Endothelial cell of umbilical vein (primary cell): Measurements from ENCODE around the gene CMIP. TPM values are rescaled to one million over a fixed set of nuclear protein-coding genes. Genes with fewer than 3 reads are reported as not detected.

Source experiments
- BruUV-seq: library from RNA; stranded (reverse); fragments of 400-500 nt; replicated peaks from 2 replicates; lab custom pipeline; 2021; lab: Mats Ljungman, UMichigan
- CTCF ChIA-PET: fragments of 300-600, 350-600 bp; sonication (Branson Sonifier 250); formaldehyde crosslinking; loops from one replicate; lab custom pipeline; 2021; ENCODE audit warnings: antibody characterized with exemption, inconsistent platforms; lab: Charles Lee
- POLR2A ChIA-PET: fragments of 300-600, 350-600 bp; sonication (Branson Sonifier 250); formaldehyde crosslinking; loops from one replicate; lab custom pipeline; 2021; ENCODE audit warnings: antibody characterized with exemption, inconsistent platforms; lab: Charles Lee
- DNase-seq: peaks from one replicate; pipeline ENCODE4 v3.0.0-alpha.2; 2011; ENCODE audit warnings: low read depth, low spot score
- FAIRE-seq: peaks from 2 replicates; lab custom pipeline; 2011; peaks lifted over from hg19 to GRCh38; lab: Jason Lieb, UNC
- H2AFZ ChIP-seq: 2 replicates; pipeline ENCODE4 v1.6.0; 2012; ENCODE audit warnings: low read depth, low read length, control low read depth, inconsistent platforms
- H3K27ac ChIP-seq: 2 replicates; pipeline ENCODE4 v1.5.1; 2011; ENCODE audit warnings: low read depth, mild to moderate bottlenecking, control low read depth, low read length, moderate library complexity; ENCODE audit not compliant: insufficient read depth
- H3K27me3 ChIP-seq, 2 experiments: 2 replicates each; pipeline versions ENCODE4 v1.6.0 to v1.6.1; 2011; ENCODE audit warnings: low read length in 2 of 2, mixed read lengths in 1 of 2; ENCODE audit not compliant: control insufficient read depth in 2 of 2, insufficient read depth in 2 of 2
- H3K36me3 ChIP-seq, 2 experiments: 2 replicates in 1 of 2; 3 replicates in 1 of 2; pipeline ENCODE4 v1.5.1; 2011; ENCODE audit warnings: low read length in 2 of 2, mild to moderate bottlenecking in 1 of 2, moderate library complexity in 1 of 2; ENCODE audit not compliant: control insufficient read depth in 2 of 2, insufficient read depth in 2 of 2; ENCODE audit errors: extremely low read depth in 1 of 2
- H3K4me1 ChIP-seq: 3 replicates; pipeline ENCODE4 v1.5.1; 2011; ENCODE audit warnings: mild to moderate bottlenecking, low read length; ENCODE audit not compliant: control insufficient read depth, insufficient read depth; ENCODE audit errors: extremely low read depth
- H3K4me2 ChIP-seq: 2 replicates; pipeline ENCODE4 v1.6.1; 2011; ENCODE audit warnings: low read length, control low read depth, mixed read lengths; ENCODE audit not compliant: insufficient read depth
- H3K4me3 ChIP-seq, 3 experiments: fragments of 200-600 bp in 1 of 3; sonication (generic), shearing (Covaris generic) in 1 of 3; replicated peaks in 1 of 3; 2 replicates each; pipeline ENCODE4 v1.5.1; 2011 to 2016; ENCODE audit warnings: control low read depth in 3 of 3, low read length in 3 of 3, mild to moderate bottlenecking in 2 of 3, inconsistent platforms in 1 of 3, low read depth in 1 of 3, moderate library complexity in 1 of 3; ENCODE audit not compliant: insufficient read depth in 1 of 3
- H3K79me2 ChIP-seq: 2 replicates; pipeline ENCODE4 v1.6.0; 2012; ENCODE audit warnings: low read length, inconsistent platforms; ENCODE audit not compliant: control insufficient read depth, insufficient read depth
- H3K9ac ChIP-seq: replicated peaks from 2 replicates; pipeline ENCODE3; 2011; ENCODE audit warnings: low read length, control low read depth; ENCODE audit not compliant: insufficient read depth; ENCODE audit errors: extremely low read depth
- H3K9me1 ChIP-seq: replicated peaks from 3 replicates; pipeline ENCODE4 v1.6.0; 2011; ENCODE audit warnings: mild to moderate bottlenecking, low read length; ENCODE audit not compliant: control insufficient read depth, insufficient read depth; ENCODE audit errors: extremely low read depth
- H3K9me3 ChIP-seq: replicated peaks from 2 replicates; pipeline ENCODE4 v1.5.1; 2012; ENCODE audit warnings: low read length, inconsistent platforms; ENCODE audit not compliant: control insufficient read depth, insufficient read depth
- H4K20me1 ChIP-seq: replicated peaks from 2 replicates; pipeline ENCODE3; 2011; ENCODE audit warnings: mild to moderate bottlenecking, low read length; ENCODE audit not compliant: control insufficient read depth, insufficient read depth; ENCODE audit errors: extremely low read depth
- EZH2 ChIP-seq: IDR thresholded peaks from 2 replicates; pipeline ENCODE4 v1.6.1; 2012; ENCODE audit warnings: borderline replicate concordance, low read depth, mild to moderate bottlenecking, moderate library complexity, low read length, inconsistent platforms; ENCODE audit not compliant: severe bottlenecking
- FOS ChIP-seq: IDR thresholded peaks from 2 replicates; pipeline ENCODE4 v1.6.1; 2011; ENCODE audit warnings: mild to moderate bottlenecking, low read length, moderate library complexity, borderline replicate concordance; ENCODE audit not compliant: insufficient read depth
- GATA2 ChIP-seq: IDR thresholded peaks from 2 replicates; pipeline ENCODE4 v1.7.0; 2011; ENCODE audit warnings: low read depth, mild to moderate bottlenecking, moderate library complexity, mixed read lengths, low read length; ENCODE audit not compliant: insufficient read length, insufficient read depth
- JUN ChIP-seq: IDR thresholded peaks from 2 replicates; pipeline ENCODE4 v1.6.1; 2011; ENCODE audit warnings: borderline replicate concordance, low read depth; ENCODE audit not compliant: insufficient read length, insufficient read depth
- MYC ChIP-seq: IDR thresholded peaks from one replicate; pipeline ENCODE4 v1.6.1; 2011; ENCODE audit warnings: mild to moderate bottlenecking, low read depth, low read length
- POLR2A ChIP-seq: IDR thresholded peaks from 2 replicates; pipeline ENCODE4 v1.6.1; 2012; ENCODE audit warnings: low read depth, mild to moderate bottlenecking, control low read depth, low read length
- POLR2AphosphoS5 ChIP-seq: IDR thresholded peaks from 2 replicates; pipeline ENCODE4 v1.6.1; 2012; ENCODE audit warnings: low read depth, mild to moderate bottlenecking, control low read depth, low read length, moderate library complexity; ENCODE audit not compliant: insufficient read depth
- dilution Hi-C: fragments of 300-500 bp; cut with MboI; formaldehyde crosslinking; loops from one replicate; pipeline ENCODE4 v1.15.0; 2019; ENCODE audit warnings: low sequenced_read_pairs; ENCODE audit not compliant: extremely low pct_ligation_motif_present
- intact Hi-C: fragments of 100-400 bp; cut with micrococcal nuclease; formaldehyde crosslinking; loops from one replicate; pipeline ENCODE4 v1.10.0; 2022
- polyA plus RNA-seq, 4 experiments: library from polyadenylated mRNA; depleted of rRNA in 3 of 4; stranded (reverse) in 3 of 4; unstranded in 1 of 4; fragments of >200 nt; gene quantifications; 2 replicates each; pipeline versions ENCODE4 v1.2.1 to v1.2.3, GENCODE V29; 2011 to 2012; ENCODE audit warnings: missing spikeins in 1 of 4
- total RNA-seq: library from RNA; stranded (reverse); gene quantifications from 2 replicates; pipeline ENCODE4 v1.2.3, GENCODE V29; 2021
- TF ChIP-seq, protein P1 (sequence below), 2 donors: IDR thresholded peaks; 1 replicate in 1 of 2; 2 replicates in 1 of 2; pipeline ENCODE4 v1.5.1; 2011; ENCODE audit warnings: low read length in 2 of 2, mild to moderate bottlenecking in 2 of 2, moderate library complexity in 2 of 2, control low read depth in 1 of 2, inconsistent platforms in 1 of 2, low read depth in 1 of 2; ENCODE audit not compliant: insufficient read depth in 1 of 2; ENCODE audit errors: extremely low read depth in 1 of 2
- TF ChIP-seq, protein P2 (sequence below): IDR thresholded peaks from 2 replicates; pipeline ENCODE4 v1.6.1; 2011; ENCODE audit not compliant: insufficient read depth, insufficient read length

CMIP gene
- total and polyA plus RNA-seq, 2 donors (not counting 3 experiments of a cell fraction or from before 2014, with no cell fraction given) = 29.0 to 101 TPM

DNA sequence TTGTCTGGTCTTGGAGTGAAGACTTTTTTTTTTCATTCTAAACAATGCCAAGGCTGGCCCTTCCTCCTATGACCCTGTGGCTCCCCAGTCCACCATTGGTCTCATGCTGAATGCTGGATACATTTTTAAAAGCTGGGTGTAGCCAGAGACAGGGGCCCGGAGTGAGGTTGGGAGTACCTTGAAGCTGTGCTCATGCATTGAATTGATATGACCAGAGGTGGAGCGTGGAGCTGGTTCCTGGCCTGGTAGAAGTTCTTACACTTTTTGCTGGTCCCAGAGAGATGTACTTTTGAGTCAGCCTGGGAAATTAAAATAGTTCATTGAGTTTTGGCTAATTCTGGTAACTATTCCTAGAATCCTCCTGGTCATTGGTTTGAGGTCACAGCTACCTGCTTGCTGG lies 83.6 kb downstream of the CMIP start:
- Histone ChIP-seq H3K4me3 (no peak overlapping the region), H3K27me3 (no peaks in the 10 kb centered on the region), H3K9me1 (no peaks in the 10 kb centered on the region), H2AFZ (no peak overlapping the region), H3K9ac (no peak overlapping the region), H4K20me1 (no peaks in the 10 kb centered on the region), H3K79me2 (peaks cover 67% of the 10 kb centered on the region), H3K27ac (no peak overlapping the region), H3K4me2 (no peak overlapping the region), H3K9me3 (no peaks in the 10 kb centered on the region), H3K4me1 (peaks cover 18% of the 10 kb centered on the region), H3K36me3 (peaks cover 0 to 9% of the 10 kb centered on the region in 2 experiments)
- BruUV-seq = no TSS peak
- no peak for FAIRE-seq
- CTCF ChIA-PET = interaction anchor here (0.6 kb wide), 1 partner anchor 9 kb away, joined by 3 read pairs; no protein-coding TSS in a partner anchor
- no peak for DNase-seq
- dilution Hi-C loops (no loop called here), intact Hi-C loops (no loop called here)
- POLR2A ChIA-PET = no interaction called here
- TF ChIP-seq, protein P1, sequence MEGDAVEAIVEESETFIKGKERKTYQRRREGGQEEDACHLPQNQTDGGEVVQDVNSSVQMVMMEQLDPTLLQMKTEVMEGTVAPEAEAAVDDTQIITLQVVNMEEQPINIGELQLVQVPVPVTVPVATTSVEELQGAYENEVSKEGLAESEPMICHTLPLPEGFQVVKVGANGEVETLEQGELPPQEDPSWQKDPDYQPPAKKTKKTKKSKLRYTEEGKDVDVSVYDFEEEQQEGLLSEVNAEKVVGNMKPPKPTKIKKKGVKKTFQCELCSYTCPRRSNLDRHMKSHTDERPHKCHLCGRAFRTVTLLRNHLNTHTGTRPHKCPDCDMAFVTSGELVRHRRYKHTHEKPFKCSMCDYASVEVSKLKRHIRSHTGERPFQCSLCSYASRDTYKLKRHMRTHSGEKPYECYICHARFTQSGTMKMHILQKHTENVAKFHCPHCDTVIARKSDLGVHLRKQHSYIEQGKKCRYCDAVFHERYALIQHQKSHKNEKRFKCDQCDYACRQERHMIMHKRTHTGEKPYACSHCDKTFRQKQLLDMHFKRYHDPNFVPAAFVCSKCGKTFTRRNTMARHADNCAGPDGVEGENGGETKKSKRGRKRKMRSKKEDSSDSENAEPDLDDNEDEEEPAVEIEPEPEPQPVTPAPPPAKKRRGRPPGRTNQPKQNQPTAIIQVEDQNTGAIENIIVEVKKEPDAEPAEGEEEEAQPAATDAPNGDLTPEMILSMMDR (IDR thresholded peaks at IDR 0.05; ENCODE audit: extremely low read depth in 1 of 2, insufficient read depth in 1 of 2, low read depth in 1 of 2, low read length in 2 of 2) = no peak

DNA sequence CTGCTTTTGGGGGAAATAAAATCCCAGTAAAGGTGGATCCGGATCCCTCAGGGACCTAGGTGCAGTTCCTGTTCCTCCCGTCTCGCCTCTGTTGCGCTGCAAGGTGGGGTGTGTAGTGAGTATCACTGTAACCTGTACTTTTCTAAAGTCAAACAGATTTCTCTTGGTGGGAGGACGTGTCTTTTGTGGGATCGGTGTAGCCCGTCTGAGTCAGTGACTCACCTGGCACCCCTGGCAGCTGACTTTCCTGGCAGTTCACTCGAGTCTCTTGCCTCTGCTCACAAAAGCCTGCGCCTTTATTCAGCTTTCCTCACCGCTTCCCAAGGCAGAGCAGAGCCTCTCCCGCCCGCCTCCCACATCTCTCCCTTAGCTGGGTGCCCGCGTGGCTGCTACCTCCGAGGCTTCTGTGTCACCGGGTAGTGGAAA lies 85.7 kb downstream of the CMIP start:
- Histone ChIP-seq H3K27ac (no peak overlapping the region), H3K4me1 (peaks cover 18% of the 10 kb centered on the region), H3K27me3 (no peaks in the 10 kb centered on the region), H3K79me2 (peaks cover 66% of the 10 kb centered on the region), H3K4me3 (no peak overlapping the region), H3K9ac (no peak overlapping the region), H4K20me1 (no peaks in the 10 kb centered on the region), H3K9me3 (no peaks in the 10 kb centered on the region), H3K4me2 (no peak overlapping the region), H2AFZ (no peak overlapping the region), H3K9me1 (no peaks in the 10 kb centered on the region), H3K36me3 (peaks cover 0 to 3% of the 10 kb centered on the region in 2 experiments)
- CTCF ChIA-PET = no interaction called here
- DNase-seq (no peak), FAIRE-seq (no peak)
- no TSS peak for BruUV-seq
- TF ChIP-seq FOS (no peak), POLR2AphosphoS5 (no peak), MYC (no peak), GATA2 (no peak), POLR2A (no peak), JUN (no peak), EZH2 (no peak)
- TF ChIP-seq, protein P2, sequence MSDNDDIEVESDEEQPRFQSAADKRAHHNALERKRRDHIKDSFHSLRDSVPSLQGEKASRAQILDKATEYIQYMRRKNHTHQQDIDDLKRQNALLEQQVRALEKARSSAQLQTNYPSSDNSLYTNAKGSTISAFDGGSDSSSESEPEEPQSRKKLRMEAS = no peak
- TF ChIP-seq, protein P1 (IDR thresholded peaks at IDR 0.05; ENCODE audit: extremely low read depth in 1 of 2, insufficient read depth in 1 of 2, low read depth in 1 of 2, low read length in 2 of 2) = no peak
- dilution Hi-C loops = no loop called here
- POLR2A ChIA-PET = no interaction called here
- intact Hi-C loops = no loop called here
